CMK (cell line): Measurements from ENCODE around the gene SIVA1.

Source experiments
- DNase-seq: peaks from one replicate; pipeline ENCODE4 v3.0.0-alpha.2; 2010; ENCODE audit warnings: low read depth

The SIVA1 gene

DNA sequence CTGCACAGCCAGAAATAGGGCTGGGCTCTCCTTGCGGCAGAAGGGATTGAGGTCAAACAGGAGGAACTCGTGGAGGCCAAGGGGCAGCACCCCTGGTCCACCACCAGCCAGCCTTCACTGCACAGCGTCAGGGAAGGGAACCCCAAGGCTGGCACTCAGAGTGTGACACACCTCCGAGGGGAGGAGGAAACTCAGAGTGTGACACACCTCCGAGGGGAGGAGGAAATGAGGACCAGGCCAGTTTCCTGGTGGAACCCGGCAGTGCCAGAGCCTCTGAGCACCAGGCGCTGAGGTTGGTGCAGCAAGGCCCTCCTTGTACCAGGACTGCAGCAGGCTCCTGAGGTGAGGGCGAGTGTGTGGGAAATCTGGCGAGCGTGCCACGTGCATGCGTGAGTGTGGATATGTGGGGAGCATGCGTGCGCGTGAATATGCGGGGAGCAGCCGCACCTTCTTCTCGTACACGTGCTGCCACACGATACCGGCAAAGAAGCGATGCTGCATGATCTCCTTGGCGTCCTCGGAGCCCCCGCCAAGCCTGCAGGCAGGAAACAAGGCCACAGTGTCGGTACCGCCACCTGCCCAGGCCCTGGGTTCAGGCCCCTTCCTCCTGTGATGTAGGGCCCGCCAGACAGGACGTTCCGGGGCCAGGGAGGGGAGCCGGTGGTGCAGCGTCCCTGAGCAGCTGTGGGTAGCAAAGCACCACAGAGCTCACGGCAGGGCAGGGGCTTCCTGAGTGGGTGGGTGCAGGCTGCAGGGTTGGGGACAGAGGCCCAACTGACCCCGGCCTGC is 19.2 kb downstream of the SIVA1 start:
- DNase-seq: no peak

DNA sequence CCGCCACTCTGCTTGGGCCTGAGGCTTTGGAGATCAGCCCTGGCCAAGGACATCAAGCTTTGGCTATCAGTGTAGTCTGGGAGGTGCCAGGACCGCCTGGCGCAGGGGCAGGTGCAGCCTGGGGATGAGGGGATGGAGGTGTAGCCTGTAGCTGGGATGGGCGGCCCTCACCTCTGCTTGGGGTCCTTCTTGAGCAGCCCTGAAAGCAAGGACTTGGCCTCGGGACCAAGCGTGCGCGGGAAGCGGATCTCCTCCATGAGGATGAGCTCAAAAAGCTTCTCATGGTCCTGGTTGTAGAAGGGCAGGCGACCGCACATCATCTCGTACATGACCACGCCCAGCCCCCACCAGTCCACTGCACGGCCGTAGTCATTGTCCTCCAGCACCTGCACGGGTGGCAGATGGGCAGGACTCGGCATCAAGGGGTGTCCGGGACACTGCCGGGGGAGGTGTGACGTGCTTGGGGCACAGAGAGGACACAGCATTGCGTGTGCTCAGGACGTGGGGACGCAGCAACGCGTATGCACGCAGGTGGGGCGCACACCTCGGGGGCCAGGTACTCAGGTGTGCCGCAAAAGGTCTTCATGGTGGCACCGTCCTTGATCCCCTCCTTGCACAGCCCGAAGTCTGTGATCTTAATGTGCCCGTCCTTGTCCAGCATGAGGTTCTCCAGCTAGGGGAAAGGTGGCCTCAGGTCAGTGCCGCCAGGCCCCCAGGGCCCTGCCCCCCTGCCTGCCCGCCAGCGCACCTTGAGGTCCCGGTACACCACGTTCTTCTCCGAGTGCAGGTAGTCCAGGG is 20.0 kb downstream of the SIVA1 start:
- DNase-seq: no peak

DNA sequence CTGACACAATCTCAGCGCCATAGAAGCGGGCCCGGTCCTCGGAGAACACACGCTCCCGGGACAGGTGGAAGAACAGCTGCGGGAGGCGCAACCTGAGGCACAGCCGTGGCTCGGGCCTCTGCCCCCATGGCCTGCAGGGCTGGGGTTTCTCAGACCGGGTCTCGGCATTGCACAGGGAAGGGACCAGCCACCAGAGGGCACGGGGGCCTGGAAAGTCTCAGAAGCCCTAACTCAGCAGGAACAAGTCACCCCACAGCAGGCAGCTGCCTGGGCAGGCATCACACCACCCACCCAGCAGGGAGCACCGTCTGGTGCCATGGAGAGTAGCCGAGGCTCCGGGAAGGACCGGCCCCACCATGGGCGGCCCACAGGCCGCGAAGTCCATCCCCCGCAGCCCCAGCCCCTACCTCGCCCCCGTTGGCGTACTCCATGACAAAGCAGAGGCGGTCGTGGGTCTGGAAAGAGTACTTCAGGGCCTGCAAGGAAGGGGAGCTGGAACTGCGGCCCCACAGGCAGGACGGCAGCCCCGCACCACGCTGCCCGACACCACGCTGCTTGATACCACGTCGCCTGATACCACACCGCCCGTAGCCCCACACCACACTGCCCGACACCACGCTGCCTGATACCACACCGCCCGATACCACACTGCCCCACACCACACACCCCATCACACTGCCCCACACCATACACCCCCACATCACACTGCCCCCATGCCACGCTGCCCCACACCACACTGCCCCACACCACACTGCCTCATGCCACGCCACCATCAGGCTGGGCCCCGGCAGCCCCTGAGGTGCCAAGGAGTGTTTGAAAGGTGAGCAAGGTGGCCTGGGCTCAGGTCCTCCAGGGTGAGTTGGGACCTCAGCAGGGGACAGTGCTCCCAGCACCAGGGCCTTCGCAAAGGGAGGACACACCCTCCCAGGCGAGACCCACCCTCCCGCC is 20.8 kb downstream of the SIVA1 start:
- no peak for DNase-seq

DNA sequence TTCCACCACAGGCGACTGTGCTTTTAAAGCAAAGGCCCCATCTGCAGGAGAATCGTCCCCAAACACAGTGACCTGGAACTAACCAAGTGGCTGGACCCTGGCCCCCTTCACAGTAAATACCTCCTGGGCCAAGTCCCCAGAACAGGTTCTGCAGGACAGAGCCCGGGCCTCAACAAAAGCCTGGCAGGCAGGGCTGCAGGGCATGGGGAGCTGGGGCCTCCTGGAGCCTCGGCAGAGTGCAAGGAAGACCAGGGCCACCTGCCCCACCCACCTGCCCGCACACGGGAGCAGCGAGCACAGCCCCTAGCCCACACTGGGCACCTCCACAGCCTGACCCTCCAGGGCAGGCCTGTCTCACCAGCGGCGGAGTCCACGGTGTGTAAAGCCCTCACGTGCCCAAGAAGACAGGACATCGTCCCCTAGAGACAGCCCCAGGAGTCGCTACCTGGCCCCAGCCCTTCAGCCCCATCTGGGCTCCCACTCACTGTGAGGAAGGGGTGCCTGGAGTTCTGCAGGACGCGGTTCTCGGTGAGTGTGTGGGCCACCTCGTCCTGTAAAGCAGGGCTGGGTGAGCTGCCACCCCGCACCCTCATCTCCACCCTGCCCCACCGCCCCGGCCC is 21.6 kb downstream of the SIVA1 start:
- no peak for DNase-seq

DNA sequence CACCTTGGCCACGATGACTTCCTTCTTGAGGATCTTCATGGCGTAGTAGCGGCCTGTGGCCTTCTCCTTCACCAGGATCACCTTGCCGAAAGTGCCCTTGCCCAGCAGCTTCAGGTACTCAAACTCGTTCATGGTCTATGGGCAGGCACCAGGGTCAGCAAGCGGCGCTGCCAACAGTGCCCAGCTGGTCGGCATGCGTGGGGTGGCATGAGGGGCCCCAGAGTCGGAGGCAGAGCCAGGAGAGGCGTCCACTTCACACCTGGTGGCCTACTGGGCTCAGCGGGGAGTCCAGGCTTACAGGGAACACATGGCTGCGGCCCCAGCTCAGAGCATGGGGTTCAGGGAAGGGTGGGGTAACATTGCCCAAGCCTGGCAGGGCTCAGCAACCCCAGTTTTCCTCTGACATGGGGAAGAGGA is 22.1 kb downstream of the SIVA1 start:
- no peak for DNase-seq

DNA sequence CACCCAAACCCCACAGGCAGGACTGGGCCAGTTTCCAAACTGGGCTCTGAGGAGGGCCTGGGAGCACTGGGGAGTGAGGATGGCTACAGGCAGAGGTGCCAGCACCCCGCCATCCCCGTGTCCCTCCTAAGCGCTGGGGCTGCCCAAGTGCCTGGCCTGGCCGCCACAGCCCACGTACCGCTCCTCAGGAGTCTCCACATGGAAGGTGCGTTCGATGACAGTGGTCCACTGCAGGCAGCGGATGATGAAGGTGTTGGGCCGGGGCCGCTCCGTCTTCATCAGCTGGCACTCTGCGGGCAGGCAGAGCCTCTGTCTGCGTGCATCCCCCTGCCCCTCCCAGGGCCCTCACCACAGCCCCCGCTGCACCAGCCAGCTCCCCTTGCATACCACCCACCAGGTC is 23.5 kb downstream of the SIVA1 start:
- no peak for DNase-seq

DNA sequence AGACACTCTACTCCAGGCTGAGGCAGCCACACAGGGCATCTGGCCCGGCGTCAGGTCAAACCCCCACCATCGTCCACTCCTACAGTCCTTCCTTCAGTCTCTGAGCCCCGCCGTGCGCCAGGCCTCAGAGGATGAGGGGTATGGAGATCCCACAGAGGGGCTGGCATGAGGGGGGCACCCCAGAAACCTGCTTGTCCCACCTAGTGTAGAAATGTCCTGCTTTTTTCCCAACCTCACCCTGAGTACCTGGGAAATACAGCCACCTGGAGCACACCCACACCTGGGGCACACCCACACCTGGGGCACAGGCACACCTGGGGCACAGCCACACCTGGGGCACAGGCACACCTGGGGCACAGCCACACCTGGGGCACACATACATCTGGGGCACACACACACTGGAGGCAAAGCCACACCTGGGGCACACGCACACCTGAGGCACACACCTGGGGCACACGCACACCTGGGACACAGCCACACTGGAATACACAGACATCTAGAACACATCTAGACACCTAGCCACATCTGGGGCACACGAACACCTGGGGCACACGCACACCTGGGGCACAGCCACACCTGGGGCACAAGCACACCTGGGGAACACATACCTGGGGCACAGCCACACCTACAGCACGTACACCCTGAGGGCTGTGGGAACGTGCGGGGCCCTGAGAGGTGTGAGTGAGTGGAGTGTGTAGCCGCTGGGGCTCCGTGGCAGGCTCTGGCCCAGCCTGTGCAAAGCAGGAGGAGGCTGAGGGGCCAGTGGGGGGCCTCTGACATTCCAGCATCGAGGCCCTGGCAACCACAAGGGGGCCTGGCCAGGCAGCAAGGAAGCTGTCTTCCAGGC is 24.2 kb downstream of the SIVA1 start:
- DNase-seq: no peak

DNA sequence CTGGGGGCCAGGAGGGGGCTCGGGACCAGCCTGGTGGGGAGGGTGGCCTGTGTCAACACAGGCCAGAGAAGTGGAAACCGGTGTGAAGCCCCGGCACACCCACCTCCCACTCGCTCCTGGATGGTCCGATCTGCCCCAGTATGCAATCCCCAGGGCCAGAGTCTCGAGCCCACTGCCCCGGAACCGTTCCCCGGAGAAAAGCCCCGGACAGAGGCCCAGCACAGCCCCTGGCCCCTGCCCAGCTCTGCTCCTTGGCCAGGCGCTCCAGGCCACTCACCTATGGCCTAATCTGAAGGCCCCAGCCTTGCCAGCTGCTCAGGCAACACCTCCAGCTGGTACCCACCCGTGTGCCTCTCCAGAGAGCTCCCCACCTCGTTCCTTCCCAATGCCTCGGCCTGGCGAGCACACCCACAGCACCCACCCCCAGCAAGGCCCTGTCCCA is 24.9 kb downstream of the SIVA1 start:
- DNase-seq: no peak

DNA sequence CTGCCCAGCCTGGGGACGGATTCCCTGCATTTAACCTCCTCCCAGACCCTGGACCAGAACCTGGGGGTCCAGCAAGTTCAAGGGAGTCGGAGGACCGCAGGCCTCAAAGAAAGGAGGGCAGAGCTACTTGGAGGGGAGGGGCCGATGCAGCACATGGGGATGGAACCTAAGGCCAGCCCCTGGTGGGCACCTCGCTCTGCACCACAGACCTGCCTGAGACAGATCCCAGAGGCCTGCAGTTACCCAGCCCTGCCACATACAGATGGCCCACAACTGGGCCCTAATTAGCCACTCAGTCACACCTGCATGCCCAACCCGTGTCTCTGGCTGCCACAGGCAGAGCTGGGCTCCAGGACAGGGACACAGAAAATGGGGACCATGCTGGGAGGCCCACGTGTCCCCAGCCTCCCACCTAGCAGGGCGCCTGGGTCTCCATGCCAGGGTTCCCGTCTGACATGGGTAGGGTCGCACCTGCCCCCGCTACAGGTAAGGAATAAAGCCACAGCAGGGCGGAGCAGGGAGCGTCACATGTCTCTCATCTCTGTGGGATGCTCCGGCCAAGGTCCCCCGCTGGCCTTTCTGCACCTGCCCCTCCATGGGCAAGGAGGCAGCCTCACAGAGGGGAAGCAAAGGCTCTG is 25.9 kb downstream of the SIVA1 start:
- no peak for DNase-seq

DNA sequence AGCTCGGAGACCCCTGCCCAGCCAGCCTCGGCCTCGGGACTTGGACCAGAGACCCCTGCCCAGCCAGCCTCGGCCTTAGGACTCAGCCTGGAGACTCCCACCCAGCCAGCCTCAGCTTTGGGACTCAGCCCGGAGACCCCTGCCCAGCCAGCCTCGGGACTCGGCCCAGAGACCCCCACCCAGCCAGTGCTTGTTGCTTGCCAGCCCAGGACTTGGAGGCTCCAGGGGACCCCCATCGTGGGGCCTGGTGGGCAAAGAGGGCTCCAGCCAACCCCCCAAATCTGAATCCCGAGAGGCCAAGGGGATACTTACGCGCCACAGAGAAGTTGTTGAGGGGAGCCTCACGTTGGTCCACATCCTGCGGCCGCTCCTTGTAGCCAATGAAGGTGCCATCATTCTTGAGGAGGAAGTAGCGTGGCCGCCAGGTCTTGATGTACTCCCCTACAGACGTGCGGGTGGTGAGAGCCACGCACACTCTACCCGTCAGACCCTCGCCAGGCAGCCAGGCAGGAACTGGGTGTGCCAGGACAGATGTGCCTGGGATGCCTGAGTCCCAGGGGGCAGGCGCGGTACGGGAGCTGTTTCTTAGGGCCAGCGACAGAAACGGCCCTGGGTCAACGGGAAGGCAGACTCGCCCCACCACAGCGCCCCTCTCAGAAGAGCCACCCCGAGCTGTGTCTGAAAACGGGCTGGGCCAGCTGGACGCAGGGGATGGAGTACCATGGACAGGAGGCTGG is 27.0 kb downstream of the SIVA1 start:
- DNase-seq: no peak

DNA sequence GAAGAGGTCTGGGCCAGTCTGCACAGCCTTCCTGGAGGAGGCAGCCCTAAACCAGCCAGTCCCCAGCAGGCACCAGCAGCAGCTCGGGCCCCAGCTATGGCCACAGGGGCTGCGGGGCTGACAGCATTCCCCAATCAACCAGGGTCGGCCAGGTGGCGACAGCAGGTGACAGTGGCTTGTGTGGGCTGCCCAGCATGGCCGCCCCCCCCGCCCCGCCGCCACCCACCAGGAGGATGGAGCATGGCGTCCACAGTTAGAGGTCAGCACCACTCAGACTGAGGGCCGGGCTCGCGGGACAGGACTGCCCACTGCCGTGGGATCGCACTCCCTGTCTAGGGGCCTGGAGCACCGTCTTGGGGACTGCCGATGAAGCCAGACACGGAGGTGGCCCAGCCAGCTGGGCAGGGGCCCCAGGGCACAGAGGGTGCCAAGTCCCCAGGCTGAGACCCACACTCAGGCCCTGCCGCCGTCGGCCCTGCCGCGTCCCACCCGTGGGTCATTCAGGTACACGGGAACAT is 27.6 kb downstream of the SIVA1 start:
- DNase-seq: no peak

DNA sequence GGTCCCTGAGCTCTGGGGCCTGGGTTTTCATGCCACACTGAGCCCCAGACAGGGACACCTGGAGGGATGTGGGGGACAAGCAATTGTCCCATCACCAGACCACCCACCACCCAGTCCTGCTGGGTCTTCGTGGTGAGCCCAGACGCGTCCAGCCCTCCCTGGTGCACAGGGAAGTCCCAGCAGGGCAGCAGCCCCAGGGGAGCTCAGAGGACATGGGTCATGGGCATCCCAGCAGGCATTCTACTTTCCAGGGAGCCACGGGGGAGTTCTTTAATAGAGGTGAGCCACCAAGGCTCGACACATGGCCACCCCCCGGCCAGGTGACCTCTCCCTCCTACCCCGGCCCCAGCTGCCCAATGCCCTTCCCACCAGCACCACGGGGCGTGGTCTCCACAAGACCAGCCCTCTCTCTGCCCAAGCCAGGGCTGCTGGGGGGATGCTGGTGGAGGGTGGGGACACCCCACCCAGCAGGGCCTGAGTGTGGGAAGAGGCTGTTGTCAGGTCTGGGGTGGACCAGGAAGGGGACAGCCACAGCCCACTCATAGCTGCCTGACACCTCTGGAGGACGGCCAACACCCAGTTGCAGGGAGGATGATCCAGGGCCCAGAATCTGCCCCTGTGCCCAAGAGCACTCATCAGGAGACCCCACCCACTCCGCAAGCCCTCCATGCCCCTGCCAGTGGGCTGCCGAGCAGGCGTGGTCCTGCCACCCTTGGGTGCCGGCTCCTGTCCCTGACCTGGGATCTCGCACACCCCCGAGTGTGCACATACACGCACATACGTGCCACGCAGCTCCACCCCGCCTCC is 28.5 kb downstream of the SIVA1 start:
- no peak for DNase-seq

DNA sequence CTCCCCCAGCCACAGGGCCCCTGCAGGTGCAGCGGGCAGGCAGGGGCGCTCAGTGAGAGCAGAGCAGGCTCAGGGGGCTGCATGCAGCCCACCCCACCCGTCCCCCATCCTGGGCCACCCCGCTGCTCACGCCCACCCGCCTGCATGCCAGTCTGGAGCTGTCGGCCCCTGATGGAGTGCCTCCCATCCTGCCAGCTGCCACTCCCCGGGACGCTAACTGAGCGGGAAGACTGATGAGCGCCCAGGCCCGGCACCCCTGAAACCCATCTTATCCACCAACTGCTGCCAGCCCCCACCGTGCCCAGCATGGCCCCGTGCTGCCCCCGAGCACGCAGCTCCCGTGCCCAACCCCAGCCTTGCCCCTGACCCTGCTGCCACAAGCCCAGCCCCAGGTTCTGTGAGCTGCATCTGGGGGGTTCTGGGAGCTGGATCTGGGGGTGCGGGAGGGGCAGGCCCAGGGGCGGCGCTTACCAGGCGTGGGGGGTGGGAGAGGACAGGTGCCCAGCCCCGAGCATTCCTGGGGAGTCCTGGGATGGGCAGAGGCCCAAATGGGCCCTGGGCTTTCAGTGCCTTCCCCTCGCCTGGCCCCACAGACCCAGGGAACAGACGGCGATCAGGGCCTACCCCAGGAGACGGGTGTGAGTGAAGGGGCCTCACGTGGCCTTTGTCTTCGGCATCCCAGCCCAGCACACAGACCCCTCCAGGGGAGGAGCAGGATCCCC is 29.3 kb downstream of the SIVA1 start:
- no peak for DNase-seq

DNA sequence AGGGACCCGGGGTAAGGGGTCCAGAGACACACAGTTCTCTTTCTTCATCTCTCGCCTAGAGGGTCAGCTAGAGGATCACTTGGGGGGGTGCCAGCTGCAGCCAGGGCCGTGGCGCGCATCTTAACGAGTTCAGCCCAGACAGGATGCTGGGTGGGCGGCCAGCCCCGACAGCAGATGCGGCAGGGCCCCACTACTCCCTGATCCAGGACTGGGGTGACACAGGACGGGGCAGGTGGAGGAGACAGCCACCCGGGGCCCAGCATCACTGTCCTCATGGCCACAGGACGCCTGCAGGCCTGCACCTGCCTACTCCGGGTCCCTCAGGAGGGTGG is 29.8 kb downstream of the SIVA1 start:
- no peak for DNase-seq

DNA sequence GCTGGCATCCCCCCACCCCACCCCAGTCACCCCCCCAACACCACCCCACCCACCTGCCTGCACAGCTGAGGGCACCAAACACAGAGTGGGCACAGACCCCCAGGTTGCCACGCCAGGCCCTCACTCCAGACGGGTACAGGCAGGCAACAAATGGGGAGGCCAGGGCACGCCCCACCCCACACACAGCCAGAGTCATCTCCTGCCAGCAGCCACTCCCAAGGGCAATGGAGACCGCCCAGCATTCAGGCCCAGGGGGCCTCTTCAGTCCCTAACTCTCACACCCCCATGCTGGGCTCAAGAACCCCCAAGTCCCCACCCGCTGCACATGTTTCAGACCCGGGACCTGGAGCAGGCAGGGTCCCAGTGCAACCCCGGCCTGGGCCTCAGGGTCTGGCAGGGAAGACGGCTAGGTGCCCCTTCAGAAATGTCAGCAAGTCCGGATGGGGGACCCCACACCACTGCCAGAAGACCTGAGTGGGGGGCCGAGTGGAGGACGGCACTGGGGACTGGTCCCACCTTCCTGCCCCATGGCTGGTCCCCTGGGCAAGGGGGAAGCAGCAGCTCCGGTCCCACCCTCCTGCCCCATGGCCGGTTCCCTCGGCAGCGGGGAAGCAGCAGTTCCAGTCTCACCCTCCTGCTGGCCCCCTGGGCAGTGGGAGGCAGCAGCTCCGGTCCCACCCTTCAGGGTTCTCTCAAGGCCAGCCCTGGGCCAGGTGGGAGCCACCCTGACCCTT is 30.7 kb downstream of the SIVA1 start:
- no peak for DNase-seq

DNA sequence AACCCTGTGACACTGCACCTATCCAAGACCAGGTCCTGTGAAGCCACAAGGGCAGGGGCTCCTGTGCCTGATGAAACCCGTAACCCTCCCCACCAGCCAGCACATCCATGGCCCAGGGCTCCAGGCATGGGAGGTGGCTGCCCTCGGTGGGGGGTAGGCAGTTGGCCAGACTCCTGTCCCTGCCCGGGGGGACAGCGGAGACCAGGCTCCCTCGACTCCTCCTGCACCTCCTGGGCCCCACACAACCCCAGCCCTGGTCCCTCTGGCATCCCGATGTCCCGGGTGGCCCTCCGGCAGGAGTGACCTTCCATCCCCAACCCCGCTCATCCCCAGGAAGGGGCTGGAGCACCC is 31.2 kb downstream of the SIVA1 start:
- no peak for DNase-seq
